GM19025 (cell line): ENCODE measurements around the gene EMC10.
"Not testable (repeated sequence)": the region's sequence is repeated elsewhere in the genome, so short reads cannot be mapped to it uniquely, and the experiment has no call there.

Experiments used
- ATAC-seq: cut with Tn5 transposase; IDR thresholded peaks from one replicate; pipeline ENCODE4 v1.9.1; 2021; ENCODE audit warnings: mild to moderate bottlenecking, low read depth, moderate library complexity; ENCODE audit not compliant: unreplicated experiment

EMC10 gene

DNA sequence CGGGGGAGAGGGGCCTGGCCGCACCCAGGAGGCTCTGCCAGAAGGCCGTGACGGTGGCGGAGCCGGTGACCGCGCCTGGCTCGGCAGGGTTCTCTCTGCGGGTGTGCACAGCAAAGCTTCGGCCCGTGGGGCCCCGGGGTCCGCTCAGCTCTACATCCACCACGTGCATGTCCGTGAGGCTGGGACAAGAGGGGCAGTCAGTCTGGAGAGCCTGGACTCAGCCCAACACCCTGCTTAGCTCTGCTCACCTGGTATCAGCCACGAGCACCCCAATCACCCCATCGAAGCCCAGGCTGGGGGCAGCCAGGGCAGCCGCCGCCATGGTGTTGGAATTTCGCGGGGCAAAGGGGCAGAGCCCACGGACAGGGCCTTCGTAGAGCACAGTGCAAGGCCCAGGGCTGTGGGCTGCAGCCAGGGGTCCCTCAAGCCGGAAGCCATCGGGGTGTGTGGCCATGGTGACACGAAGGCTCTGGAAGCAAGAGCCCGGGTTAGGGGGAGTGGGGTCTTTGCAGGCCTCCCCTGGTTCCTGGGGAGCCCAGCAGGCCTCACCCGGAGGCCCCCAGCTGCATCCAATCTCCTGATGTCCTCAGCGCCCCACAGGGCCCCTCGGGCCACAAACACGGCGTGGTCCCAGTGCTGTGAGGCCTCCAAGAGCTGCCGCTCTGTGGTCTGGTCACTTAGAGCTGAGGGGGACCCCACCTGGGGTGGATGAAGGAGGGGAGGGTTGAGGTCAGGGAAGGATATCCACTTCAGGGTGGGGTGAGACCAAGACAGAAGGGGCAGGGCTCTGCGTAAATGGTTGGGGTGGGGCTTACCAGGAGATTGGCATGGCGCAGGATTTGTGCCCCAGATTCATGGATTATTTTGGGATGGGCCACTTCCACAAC is 36.0 kb downstream of the EMC10 start:
- no peak for ATAC-seq

DNA sequence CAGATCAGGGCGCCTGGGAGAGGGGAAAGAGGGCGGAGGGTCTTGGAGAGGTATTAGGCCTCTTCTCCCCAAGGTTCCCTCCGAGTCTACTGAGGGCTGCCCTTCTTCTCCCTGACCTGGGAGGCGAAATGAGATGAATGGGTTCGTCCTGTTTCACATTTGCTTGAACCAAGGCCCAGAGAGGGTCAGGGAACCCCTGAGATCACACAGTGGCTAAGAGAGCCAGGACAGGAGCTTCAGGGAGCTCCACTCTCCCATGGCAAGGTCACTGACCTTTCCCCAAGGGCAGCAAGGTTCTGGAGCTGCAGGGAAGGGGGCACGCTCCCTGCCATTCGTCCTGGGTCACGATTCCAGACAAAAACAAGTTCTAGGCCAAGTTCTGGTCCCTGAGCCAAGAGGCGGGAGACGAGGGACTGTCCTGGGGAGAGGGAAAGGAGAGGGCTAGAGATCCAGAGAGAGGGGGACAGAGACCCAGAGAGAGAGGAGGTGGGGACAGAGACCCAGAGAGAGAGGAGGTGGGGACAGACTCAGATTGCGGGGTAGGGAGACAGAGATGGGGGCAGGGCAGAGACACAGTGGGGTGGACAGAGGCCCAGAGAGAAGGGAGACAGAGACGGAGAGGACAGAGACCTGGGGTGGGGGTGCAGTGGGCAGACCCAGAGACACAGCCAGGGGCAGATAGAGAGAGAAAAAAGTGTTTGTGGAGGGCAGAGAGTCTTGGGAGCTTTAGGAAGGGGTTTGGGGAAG is 36.9 kb downstream of the EMC10 start:
- no peak for ATAC-seq

DNA sequence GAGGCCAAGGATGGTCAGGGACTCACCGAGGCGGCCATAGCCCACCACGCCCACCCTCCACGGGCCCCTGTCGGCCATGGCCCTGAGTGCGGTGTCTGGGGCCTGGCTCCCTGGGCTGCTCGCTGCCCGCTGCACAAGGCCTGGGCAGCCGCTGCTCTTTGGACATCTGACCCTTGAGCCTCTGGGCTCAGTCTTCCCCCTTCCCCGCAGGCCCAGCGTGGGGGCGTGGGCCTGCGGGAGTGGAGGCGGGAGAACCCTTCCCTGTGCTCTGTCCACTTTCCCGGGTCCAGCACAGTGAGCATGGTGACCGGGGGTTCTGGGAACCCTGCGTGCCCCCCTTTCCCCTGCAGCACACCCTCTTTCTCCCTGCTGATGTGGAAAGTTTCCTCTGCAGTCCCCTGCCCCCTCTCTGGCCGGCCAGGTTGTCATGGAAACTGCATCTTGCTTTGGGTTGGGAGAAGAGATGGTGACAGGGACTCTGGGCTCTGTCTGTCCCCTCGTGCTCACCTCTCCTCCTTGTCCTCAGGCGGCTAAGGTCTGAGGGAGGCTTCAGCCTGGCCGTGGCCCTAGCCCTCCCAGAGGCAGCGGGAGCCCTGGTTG is 37.5 kb downstream of the EMC10 start, which contains the start of gene ASPDH:
Gene ASPDH (minus strand): TSS at position 168 of the 600 bp plus-strand sequence. CDS start 90 bp downstream, at position 78.
- ATAC-seq = no peak

DNA sequence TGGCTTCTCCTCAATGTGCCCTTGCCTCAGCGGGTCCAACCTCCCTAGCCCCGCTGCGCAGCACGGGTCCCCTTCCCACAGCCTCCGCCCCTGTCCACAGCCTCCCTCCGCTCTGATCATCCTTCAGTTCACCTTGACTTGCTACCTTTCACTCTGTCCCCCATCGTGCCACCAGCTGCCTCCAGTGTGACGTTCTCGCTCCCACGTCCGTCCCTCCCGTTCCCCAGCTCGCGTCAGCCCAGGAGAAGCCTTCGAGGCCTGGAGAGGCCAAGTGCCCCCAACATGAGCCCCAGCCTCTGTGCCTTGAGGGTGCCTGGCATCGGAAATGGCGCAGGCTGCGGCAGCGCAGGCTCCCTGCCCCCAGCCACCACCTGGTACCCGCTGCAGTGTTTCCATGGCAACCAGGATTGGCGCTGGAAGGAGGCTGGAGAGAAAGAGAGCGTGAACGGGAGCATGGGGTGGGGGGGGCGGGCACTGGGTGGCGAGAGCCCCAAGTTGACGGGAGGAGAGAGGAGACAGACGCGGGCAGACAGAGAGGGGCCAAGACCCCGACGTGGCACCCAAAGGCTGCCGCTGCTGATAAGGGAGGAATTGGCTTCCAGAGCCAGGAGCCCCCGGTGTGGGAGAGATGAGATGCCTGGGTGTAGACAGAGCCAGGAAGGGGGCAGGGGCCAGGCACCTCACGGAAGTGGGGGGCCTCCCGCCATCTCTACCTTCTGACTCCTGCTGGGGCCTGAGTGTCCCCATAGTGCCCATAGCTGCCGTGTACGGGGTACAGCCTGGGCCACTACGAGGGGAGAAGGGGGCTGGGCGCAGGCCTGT is 38.2 kb downstream of the EMC10 start:
- no peak for ATAC-seq

DNA sequence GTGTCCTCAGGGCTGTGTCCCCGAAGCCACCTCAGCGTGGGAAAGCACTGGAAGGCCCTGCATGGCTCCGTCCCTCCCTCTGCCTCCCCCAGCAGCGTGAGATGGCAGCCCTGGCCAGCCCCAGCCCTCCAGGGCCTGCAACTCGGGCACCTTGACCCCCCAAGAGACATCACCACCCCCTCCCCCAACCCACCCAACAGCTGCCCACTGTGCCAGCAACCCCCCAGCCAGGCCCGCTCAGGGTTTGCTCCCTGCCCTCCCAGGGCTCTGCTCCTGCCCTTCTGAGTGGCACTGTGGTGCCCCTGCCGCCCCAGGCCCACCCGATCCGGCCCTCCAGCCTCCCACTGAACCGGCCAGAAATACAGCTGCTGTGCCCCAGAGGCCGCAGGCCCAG is 38.9 kb downstream of the EMC10 start:
- no peak for ATAC-seq

DNA sequence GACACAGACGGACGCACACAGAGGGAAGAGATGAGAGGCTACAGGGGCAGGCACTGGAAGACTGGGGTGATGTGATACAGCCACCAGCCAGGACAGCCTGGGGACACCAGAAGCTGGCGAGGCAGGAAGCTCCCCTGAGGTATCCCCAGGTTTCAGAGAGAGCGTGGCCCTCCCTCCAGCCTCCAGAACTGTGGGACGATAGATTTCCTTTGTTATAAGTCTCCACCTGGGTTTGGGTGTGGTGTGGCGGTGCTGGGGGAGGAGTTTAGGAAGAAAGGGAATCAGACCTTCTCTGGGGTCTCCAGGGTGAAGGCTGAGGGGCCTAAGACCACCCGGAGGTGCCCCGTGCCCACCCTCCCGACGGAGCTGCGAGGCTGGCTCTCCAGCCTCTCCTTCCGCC is 40.1 kb downstream of the EMC10 start:
- no peak for ATAC-seq

DNA sequence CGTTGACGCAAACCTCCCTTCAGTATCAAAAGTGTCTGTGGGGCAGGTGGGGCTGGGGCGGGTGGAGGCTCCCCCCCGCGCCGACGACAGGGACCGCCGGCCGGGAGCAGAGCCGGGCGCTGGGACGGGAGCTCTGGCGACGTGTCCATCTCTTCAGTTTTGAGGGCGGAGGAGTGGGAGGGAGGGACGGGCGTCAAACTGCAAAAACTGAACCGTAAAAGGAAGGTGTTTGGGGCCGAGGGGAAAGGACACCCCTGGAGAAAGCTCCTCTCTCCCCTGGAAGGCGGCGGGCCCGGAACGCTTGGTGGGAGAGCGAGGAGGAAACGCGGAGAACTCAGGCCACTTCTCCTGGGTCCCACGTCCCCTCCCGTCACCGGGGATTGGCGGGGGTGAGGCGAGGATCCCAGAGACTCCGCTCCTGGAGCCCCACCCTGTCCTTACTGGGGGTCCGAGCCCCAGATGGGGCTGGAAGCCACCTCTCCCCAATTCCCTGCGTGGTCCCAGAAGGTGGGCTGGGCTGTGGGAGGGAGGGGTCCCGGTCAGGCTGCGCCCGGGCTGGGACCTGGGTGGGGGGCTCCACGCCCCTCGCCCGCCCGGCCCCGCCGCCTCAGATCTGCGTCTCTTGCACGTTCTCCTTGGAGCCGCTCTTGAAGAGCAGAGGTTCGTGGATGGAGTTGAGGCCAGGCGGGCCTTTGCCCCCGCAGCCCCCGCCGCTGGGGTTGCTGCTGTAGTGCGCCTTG is 40.8 kb downstream of the EMC10 start:
- no peak for ATAC-seq

DNA sequence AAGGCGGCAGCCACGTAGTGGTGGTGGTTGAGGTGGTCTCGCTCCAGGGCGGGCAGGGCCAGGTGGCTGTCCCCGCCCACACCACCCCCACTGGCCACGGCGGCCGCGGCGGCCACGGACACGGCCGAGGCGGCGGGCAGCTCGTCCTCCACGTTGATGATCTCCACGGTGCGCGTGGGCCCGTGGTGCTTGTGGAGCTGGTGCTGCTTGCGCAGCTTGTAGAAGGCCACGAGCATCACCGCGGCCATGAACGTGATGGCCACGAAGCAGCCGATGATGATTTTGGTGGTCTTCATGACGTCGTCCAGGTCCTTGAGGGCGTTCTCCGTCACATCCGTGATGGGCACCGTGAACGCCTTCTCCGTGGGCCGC is 41.4 kb downstream of the EMC10 start:
- no peak for ATAC-seq

DNA sequence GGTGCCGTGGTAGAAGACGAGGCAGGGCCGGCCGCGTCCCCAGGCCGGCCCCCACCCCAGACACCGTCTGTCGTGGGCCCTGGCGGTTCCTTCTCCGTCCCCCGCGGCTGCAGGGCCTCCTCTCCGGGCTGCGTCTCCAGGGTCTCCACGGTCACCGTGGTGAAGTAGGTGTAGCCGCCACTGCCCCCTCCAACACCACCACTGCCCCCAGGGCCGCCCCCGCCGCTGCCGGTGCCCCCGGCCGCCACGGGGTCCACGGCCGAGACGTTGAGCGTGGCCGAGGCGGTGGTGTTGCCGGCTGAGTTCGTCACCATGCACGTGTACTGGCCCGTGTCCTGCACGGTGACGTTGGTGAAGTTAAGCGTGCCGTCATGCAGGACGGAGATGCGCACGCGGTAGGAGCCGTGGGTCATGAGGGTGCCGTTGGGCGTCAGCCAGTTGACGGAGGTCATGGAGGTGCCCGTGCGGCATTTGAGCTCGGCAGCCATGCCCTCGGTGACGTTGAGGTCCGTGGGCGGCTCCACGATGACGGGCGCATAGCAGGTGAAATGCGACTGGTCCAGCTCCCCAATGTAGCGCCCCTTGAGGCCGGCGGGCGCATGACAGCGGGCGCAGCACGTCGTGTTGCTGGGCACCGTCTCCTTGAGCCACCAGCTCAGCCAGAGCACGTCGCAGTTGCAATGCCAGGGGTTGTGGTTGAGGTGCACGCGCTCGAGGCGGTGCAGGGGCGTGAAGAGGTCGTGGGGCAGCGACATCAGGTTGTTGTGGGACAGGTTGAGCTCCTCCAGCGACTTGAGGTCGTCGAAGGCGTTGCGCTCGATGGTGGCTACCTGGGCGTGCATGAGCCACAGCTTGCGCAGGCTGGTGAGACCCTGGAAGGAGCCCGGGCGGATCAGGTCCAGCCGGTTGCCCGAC is 42.0 kb downstream of the EMC10 start:
- no peak for ATAC-seq

DNA sequence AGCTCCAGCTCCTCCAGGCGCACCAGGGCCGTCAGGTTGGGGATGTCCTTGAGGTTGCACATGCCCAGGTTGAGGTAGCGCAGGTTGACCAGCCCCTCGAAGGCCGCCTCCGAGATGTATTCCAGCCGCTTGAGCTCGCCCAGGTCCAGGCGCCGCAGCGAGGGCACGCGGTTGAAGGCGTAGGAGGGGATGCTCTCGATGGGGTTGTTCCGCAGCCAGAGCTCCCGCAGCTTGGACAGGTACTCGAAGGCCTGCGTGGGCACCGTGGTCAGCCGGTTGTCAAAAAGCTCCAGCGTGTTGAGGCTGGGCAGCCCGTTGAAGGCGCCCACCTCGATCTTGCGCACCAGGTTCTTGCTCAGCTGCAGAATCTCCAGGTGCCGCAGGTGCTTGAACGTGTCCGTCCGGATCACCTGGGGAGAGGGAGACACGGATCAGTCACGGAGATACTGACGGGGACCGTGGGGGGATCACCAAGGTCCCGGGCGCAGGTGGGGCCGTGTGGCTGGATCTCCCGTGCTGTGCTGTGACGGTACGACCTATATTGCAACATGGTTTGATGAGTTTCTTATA is 42.8 kb downstream of the EMC10 start:
- ATAC-seq = no peak

DNA sequence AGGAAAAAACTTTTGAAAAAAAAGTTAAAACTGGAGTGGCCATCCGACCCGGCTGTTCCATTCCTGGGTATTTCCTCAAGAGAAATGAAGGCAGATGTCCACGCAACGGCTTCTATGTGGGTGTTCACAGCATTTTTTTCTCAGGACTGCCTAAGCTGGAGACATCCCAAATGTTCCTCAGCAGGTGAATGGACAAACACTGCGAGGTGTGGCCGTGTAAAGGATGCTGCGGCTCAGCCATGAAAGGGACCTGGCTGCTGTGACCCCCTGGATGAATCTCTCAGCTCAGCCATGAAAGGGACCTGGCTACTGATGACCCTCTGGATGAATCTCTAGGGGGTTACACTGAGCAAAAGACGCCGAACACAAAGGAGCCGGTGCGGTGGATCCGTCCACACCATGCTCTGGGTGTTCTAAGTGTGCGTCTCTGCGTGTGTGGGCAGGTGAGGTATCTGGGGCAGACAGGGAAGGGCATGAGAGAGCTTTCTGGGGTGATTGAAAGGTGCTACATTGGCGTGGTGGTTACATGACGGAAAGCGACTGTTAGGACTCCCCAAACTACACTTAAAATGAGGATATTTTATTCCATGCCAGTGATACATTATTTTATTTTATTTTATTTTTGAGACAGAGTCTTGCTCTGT is 44.6 kb downstream of the EMC10 start:
- ATAC-seq = no peak

DNA sequence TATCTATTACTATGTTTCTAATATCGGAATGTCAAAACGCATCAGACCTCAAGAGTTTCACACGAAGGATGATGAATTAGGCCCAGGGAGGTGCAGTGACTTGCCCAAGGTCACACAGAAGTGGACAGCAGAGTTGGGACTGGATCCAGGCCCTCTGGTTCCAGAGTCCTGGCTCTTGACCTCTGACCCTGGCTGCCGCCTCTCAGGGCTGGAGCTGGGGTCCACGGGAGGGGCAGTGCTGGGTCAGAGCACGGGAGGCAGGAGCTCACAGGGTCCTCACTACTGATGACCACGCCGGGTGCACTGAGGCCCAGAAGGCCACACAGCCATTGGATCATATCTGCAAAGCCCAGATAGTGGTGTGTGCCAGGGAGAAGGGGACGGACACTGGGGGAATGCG is 46.6 kb downstream of the EMC10 start:
- no peak for ATAC-seq

DNA sequence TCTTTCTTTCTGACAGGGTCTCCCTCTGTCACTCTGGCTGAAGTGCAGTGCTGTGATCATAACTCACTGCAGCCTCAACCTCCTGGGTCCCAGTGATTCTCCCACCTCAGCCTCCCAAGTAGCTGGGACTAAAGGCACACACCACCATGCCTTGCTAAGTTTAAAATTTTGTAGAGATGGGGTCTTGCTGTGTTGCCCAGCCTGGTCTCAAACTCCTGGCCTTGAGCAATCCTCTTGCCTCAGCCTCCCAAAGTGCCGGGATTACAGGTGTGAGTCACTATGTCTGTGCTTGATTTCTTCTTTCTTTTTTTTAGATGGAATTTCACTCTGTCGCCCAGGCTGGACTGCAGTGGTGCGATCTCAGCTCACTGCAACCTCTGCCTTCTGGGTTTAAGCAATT is 51.7 kb downstream of the EMC10 start:
- ATAC-seq = not testable (repeated sequence)

DNA sequence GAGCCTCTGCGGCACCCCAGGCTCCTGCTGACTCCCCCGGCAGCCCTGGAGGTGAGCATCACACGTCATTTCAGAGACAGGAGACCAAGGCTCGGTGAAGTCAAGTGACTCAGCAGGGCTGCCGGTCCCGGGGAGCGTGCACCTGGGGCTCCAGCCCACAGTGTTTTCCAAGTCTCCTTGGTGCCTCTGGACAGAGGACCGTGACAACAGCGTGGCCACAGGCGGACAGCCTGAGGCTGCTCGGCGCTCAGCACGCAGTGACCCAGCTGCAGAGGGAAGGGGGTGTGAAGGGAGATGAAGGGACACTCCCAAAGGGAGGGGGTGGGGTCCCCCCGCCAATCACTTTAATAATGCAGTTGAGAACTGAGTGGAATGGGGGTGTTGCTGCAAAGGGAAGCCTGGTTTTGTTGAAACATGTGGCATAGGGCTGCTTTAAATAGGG is 54.9 kb downstream of the EMC10 start:
- no peak for ATAC-seq

DNA sequence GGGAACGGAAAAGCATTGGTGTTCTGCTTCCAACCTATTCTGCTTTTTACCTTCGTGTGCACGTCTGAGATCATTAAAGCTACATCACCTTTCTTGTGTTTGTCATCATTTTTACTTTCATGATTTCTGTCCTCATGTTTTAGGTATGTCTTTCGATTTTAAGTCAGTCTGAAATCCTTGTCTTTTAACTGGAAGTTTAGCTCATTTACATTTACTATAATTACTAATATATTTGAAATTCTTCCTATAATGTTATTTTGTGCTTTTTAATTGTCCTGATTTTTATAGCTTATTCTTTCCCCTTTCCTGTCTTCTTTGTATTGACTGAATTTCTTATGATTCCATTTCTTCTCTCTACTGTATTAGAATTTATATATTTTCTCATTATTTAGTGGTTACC is 56.6 kb downstream of the EMC10 start:
- no peak for ATAC-seq

DNA sequence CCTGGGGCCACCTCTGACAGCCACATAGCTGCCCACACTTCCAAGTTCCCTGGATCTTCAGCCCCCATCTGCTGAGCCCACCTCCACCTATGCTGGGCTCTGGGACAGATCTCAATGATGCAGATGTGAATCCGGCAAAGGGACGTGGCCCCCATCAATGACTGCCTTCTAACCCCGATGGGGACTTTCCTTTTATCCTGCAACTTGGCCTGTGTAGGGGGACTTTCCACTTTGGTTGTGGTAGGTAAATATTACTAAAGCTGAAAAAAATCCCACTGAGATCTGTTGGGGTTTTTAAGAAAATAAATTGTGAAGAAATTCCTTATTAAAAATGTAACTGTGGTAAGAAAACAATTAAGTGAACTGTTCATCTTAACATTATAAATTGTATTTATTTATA is 58.2 kb downstream of the EMC10 start:
- ATAC-seq = no peak

DNA sequence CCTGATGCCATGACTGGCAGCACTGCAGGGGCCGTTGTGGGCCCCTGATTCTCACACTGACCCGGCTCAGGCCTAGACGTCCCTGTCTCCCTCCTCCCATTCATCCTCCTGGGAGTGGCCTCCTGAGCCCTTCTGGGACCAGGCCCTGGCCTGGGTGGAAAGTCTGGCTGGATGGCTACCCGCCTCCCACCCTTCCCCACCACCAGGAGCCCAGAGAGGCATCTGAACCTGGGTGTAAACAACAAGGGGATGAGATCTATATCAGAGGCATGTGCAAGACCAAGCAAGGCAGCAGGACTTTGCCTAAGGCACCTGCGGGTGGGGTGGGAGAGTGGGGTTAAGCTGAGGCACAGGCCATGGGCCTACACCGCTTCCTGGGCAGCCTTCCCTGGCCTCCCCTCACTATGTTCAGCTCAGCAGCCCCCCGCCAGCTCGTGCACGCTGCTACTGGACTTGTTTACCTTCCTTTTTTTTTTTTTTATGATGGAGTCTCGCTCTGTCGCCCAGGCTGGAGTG is 59.4 kb downstream of the EMC10 start:
- ATAC-seq = no peak
